Omental fat pad (tissue), 4 donors: ENCODE results near the gene TDRD9. TPM values are rescaled to one million over a fixed set of nuclear protein-coding genes. Genes with fewer than 3 reads are reported as not detected.

ENCODE experiments used
- ATAC-seq: fragments of 150-250 bp; one replicate; pipeline ENCODE4 v1.9.1; 2016; ENCODE audit warnings: mild to moderate bottlenecking, moderate library complexity; ENCODE audit not compliant: low FRiP score
- DNase-seq: peaks from one replicate; pipeline ENCODE4 v3.0.0-alpha.2; 2019; ENCODE audit warnings: low spot score
- total RNA-seq, 4 donors: library from RNA; depleted of rRNA; stranded (reverse); fragments of >200 nt; gene quantifications; one replicate each; pipeline ENCODE4 v1.1.0, GENCODE V29; 2016
- TF ChIP-seq, protein P1 (sequence below), 3 donors: fragments of 450-650 bp; IDR thresholded peaks; one replicate each; pipeline ENCODE4 v1.5.1; 2016 to 2017; ENCODE audit warnings: antibody characterized with exemption in 3 of 3, mild to moderate bottlenecking in 3 of 3, moderate library complexity in 2 of 3

Gene TDRD9
- total RNA-seq, 4 donors from 2014 or later, result 0.28 to 8.0 (median 1.1) TPM

DNA sequence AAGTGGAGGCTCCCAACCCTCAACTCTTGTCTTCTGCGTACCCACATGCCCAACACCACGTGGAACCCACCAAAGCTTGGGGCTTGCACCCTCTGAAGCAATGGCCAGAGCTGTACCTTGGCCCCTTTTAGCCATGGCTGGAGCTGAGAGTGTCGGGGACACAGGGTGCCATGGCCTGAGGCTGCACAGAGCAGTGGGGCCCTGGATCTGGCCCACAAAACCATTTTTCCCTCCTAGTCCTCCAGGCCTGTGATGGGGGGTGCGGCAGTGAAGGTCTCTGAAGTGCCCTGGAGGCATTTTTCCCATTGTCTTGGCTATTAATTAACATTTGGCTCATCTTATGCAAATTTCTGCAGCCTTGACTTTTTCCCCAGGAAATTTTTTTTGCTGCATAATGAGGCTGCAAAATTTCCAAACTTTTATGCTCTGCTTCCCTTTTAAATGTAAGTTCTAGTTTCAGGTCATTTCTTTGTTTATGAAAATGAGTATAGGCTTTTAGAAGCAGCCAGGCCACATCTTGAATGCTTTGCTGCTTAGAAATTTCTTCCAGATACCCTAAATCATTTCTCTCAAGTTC lies 138.6 kb downstream of the TDRD9 start:
- ATAC-seq (no peak), DNase-seq (no peak)
- TF ChIP-seq, protein P1, sequence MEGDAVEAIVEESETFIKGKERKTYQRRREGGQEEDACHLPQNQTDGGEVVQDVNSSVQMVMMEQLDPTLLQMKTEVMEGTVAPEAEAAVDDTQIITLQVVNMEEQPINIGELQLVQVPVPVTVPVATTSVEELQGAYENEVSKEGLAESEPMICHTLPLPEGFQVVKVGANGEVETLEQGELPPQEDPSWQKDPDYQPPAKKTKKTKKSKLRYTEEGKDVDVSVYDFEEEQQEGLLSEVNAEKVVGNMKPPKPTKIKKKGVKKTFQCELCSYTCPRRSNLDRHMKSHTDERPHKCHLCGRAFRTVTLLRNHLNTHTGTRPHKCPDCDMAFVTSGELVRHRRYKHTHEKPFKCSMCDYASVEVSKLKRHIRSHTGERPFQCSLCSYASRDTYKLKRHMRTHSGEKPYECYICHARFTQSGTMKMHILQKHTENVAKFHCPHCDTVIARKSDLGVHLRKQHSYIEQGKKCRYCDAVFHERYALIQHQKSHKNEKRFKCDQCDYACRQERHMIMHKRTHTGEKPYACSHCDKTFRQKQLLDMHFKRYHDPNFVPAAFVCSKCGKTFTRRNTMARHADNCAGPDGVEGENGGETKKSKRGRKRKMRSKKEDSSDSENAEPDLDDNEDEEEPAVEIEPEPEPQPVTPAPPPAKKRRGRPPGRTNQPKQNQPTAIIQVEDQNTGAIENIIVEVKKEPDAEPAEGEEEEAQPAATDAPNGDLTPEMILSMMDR (IDR thresholded peaks at IDR 0.05), result no peak

DNA sequence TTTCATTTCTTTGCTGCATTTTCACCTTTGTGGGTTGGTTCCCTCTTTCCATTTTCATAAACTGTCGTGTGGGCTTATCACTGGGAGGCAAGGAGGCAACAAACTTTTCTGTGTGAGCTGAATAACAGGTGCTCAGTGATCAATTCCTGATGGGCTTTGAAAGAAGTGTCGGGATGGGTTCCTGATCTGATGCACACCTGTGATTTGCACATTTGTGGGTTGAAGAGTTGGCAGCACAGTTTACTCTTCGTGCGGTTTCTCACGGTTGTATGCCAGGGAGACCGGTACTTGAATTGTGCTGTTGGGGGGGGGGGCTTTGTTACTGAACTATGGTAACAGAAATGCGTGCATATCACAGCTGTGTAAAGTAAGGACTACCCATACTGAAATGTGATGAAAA lies 141.3 kb downstream of the TDRD9 start:
- TF ChIP-seq, protein P1 (IDR thresholded peaks at IDR 0.05), result no peak
- ATAC-seq, result no peak

DNA sequence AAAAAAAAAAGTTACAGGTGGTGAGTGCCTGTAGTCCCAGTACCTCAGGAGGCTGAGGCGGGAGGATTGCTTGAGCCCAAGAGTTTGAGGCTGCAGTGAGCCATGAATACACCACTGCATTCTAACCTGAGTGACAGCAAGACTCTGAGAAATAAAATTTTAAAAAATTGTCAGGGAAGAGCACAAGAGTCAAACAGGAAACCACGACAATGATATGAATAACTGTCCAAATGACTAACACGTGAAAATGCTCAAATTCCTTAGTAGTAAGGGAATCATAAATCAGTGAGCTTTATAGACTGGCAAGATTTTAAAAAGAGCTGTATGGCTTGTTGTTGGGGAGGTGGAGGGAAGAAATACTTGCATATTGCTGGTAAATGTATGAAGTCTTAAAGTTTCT lies 144.3 kb downstream of the TDRD9 start:
- TF ChIP-seq, protein P1 (IDR thresholded peaks at IDR 0.05), result no peak
- DNase-seq, result no peak
- no peak for ATAC-seq

More for the DNA sequence above, 141.3 kb downstream of the TDRD9 start:
- DNase-seq, result no peak

DNA sequence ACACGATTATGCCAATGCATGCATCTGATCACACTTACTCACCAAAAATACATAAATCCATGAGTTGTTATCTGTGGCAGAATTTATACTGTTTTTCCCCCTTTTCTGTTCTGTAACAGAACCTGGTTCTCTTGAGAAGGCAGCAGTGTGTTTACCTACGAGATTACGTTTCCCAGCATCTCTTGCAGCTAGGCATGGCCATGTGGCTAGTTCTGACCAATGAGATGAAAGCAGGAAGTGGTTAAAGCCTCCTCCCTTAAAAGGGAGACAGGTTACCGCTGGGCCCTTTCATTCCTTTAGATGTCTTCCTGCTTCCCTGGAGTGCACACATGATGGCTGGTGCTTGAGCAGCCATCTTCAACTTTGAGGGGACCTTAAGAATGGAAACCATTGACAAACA lies 145.5 kb downstream of the TDRD9 start:
- DNase-seq, result no peak
- TF ChIP-seq, protein P1 (IDR thresholded peaks at IDR 0.05), result no peak
- ATAC-seq, result no peak

DNA sequence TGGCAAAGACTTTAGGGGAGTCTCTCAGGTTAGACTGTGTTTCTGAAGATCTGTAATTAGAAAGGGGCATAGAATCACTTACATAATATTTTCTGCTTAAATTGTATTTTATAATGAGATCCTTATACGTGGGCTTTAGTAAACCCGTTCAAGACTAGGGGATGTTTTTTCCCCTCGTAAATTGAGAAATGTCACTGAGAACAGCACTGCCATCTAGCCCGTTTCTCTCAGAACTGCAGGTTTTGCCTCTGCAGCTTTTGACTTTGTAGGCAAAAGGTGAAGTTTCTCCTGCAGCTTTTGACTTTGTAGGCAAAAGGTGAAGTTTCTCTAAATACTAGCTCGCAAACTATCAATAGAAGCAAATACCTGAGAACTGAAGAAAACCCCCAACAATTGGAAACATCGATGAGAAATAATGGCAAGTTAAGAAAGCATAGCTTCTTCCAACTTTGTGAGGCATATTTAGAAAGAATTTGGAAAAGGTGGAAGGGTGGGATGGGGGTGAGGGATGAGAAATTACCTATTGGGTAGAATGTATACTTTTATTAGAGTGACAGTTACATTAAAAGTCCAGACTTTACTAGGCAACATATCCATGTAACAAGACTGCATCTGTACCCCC lies 147.4 kb downstream of the TDRD9 start:
- TF ChIP-seq, protein P1 (IDR thresholded peaks at IDR 0.05), result no peak
- ATAC-seq, result no peak
- no peak for DNase-seq

DNA sequence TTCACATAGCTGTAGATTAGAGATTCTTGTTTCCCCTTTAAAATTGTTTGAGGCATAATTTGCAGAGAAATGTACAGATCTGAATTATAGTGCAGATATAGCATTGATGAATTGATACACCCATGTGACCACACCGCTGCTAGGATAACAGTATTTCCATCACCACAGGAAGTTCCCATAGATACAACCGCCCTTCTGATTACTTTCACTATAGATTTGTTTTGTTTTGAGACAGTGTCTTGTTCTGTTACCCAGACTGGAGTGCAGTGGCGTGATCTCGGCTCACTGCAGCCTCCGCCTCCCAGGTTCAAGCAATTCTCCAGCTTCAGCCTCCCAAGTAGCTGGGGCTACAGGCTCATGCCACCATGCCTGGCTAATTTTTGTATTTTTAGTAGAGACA lies 148.5 kb downstream of the TDRD9 start:
- TF ChIP-seq, protein P1 (IDR thresholded peaks at IDR 0.05), result no peak
- no peak for ATAC-seq
- DNase-seq, result no peak

DNA sequence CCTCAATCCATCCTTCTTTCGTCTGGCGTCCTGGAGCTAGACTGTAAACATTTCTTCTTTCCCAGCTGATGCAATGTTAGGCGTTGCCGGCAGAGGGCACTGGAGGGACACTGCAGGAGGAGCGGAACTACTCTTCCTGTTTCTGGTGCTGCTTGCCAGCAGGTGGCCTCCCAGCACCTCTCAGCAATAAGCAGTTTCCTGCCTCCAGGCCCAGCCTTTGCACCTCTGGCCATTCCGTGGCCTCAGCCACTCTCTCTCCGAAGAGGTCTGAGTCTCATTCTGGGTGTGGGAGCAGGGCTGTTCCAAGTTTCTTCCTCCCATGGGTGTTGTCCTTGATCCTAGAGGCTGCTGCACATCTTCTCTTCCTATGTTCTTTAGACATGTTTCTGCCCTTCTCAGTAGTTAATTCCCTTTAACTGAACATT lies 149.8 kb downstream of the TDRD9 start:
- ATAC-seq, result peak; percentile 91
- TF ChIP-seq, protein P1 (IDR thresholded peaks at IDR 0.05), result peak in 2 of 3 donors; percentile 45 to 87
- DNase-seq, result peak; percentile 72
